ENCODE results near the gene C14orf180. TPM values are rescaled to one million over a fixed set of nuclear protein-coding genes. Genes with fewer than 3 reads are reported as not detected.

The C14orf180 gene
- total RNA-seq, 1 experiment from 2014 or later: not detected

DNA sequence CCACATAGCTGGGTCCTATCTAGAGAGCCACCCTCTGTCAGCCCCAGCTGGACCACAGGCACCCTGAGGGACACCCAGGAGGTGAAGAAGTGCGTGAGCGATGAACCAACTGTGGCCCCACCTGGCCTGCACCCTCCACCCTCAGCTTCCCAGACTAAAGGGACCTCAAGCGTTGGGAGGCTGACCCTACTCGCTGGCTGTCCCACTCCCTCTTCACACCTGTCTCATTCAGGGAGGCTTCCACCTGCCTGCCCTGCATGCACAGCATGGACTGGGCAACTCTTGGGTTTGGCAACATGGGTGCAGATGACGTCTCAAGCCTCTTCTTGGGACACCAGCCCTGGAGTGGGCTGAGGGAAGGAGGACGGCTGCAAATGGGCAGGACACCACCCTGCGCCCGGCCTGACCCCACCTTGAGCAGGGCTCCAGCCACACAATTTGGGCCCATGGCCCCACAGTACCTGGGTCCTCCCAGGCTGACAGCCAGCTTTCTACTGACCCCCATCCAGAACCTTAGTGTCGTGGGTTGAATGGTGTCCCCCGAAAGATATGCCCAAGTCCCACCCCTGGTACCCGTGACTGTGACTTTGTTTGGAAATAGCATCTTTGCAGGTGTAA, 22.9 kb downstream of the C14orf180 start:
- H3K9me3 ChIP-seq (replicated peaks): no peaks in the 10 kb centered on the region
- no peak overlapping the region for H3K27ac ChIP-seq
- H3K4me1 ChIP-seq (replicated peaks): peaks cover 4% of the 10 kb centered on the region; the same call in 1 of the 2 replicates
- no peak overlapping the region for H3K4me3 ChIP-seq
- peaks cover 24% of the 10 kb centered on the region for H3K27me3 ChIP-seq (replicated peaks)
- no peak for DNase-seq (ENCODE audit: low read depth in 1 of 2, low spot score in 2 of 2)
- H3K36me3 ChIP-seq: no peaks in the 10 kb centered on the region

DNA sequence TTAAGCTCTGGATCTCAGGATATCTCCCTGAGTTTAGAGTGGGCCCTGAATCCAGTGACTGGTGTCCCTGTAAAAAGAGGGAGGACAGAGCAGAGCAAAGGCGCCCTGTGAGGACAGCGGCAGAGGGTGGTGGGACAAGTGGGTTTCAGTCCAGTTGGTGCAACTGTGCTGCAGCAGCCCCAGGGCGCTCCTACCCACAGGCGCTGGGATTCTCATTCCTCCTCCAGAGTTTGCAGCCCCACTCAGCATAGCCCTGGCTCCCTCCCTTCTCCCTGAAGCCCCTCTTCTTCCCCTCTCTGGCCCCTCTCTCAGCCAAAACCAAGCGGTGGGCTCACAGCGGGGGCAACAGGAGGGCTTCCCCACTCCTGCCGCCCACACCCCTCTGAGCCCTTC, 23.4 kb downstream of the C14orf180 start:
- Histone ChIP-seq H3K4me1 (replicated peaks) (peaks cover 4% of the 10 kb centered on the region; the same call in 1 of the 2 replicates), H3K27me3 (replicated peaks) (peaks cover 28% of the 10 kb centered on the region), H3K36me3 (no peaks in the 10 kb centered on the region), H3K27ac (no peak overlapping the region), H3K4me3 (no peak overlapping the region), H3K9me3 (replicated peaks) (no peaks in the 10 kb centered on the region)
- no peak for DNase-seq (ENCODE audit: low read depth in 1 of 2, low spot score in 2 of 2)

GRCh38 chr14:104603711-104604401, 24.3 kb downstream of the C14orf180 start:
- H3K27ac ChIP-seq: no peak overlapping the region
- no peak overlapping the region for H3K4me3 ChIP-seq
- H3K27me3 ChIP-seq (replicated peaks): peaks cover 28% of the 10 kb centered on the region

DNA sequence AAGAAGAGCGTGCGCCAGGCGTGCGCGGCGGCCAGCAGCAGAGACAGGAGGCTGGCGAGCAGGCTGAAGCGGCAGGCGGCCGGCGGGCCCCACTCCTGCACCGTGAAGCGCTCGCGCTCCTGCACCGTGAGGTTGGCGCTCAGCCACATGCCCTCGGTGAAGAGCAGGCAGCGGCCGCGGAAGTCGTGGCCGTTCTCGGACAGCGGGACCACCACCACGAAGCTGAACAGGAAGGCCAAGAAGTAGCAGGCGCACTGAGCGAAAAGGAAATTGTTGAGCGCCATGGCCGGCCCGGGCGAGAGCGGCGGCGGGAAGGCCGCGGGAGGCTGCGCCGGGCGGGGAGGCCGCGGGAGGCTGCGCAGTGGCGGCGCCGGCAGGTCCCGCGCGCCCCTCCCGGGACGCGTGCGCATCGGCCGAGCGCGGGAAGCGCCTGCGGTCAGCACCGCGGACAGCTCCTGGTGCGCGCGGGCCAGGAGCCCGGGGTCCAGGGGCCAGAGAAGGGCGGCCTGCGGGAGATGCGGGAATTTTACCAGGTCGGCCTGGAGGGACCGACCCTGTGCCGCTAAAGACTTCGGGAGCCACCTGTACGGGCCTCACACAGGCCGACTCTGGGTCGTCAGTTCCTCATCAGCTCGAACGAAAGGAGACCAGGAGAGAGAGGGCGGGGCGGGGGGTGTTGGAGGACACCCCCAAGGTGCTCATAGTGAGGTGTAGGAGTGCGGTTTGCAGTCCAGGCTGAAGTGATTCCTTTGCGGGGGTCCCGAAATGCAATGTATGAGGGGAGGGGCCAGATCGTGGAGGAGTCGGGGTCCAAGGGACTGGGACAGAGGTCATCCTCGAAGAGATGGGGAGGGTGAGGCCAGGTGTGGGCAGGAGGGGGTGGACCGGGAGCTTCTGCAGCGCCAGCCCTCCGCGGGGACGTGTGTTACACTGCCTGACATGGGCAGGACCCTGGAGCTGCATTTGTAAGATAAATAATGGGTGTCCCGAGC, 25.2 kb downstream of the C14orf180 start, which contains the start of gene TMEM179:
Gene TMEM179, minus strand, starts transcription at position 315 of the 992 bp plus-strand sequence. Its CDS starts 31 bp downstream, at position 284.
- peak in 1 of 2 experiments; percentile 33 for DNase-seq (ENCODE audit: low read depth in 1 of 2, low spot score in 2 of 2)
- peaks cover 4% of the 10 kb centered on the region; the same call in 1 of the 2 replicates for H3K4me1 ChIP-seq (replicated peaks)
- H3K9me3 ChIP-seq (replicated peaks): no peaks in the 10 kb centered on the region
- H3K4me3 ChIP-seq: no peak within 1 kb of the TSS
- no peak within 1 kb of the TSS for H3K27ac ChIP-seq
- peaks cover 28% of the 10 kb centered on the region for H3K27me3 ChIP-seq (replicated peaks)
- H3K36me3 ChIP-seq: no peaks in the 10 kb centered on the region

More at GRCh38 chr14:104603711-104604401, 24.3 kb downstream of the C14orf180 start:
- no peaks in the 10 kb centered on the region for H3K9me3 ChIP-seq (replicated peaks)
- no peak for DNase-seq (ENCODE audit: low read depth in 1 of 2, low spot score in 2 of 2)
- peaks cover 4% of the 10 kb centered on the region; the same call in 1 of the 2 replicates for H3K4me1 ChIP-seq (replicated peaks)
- no peaks in the 10 kb centered on the region for H3K36me3 ChIP-seq

GRCh38 chr14:104609666-104610065, 30.1 kb downstream of the C14orf180 start:
- Histone ChIP-seq H3K4me3 (no peak overlapping the region), H3K9me3 (replicated peaks) (no peaks in the 10 kb centered on the region), H3K27me3 (replicated peaks) (peaks cover 19% of the 10 kb centered on the region), H3K36me3 (no peaks in the 10 kb centered on the region), H3K4me1 (replicated peaks) (peaks cover under 1% of the 10 kb centered on the region; the same call in 1 of the 2 replicates), H3K27ac (no peak overlapping the region)
- no peak for DNase-seq (ENCODE audit: low read depth in 1 of 2, low spot score in 2 of 2)

GRCh38 chr14:104610749-104611310, 31.3 kb downstream of the C14orf180 start:
- Histone ChIP-seq H3K36me3 (no peaks in the 10 kb centered on the region), H3K9me3 (replicated peaks) (no peaks in the 10 kb centered on the region), H3K4me3 (no peak overlapping the region), H3K27me3 (replicated peaks) (peaks cover 8% of the 10 kb centered on the region), H3K4me1 (replicated peaks) (no peaks in the 10 kb centered on the region), H3K27ac (no peak overlapping the region)
- DNase-seq (ENCODE audit: low read depth in 1 of 2, low spot score in 2 of 2): peak in 1 of 2 experiments; percentile 31

- no peaks in the 10 kb centered on the region for H3K9me3 ChIP-seq (replicated peaks)
- H3K27ac ChIP-seq: no peak overlapping the region
- peaks cover 5% of the 10 kb centered on the region; the same call in 1 of the 2 replicates for H3K27me3 ChIP-seq (replicated peaks)
- no peaks in the 10 kb centered on the region for H3K4me1 ChIP-seq (replicated peaks)
- no peak overlapping the region for H3K4me3 ChIP-seq
- no peak for DNase-seq (ENCODE audit: low read depth in 1 of 2, low spot score in 2 of 2)
- H3K36me3 ChIP-seq: no peaks in the 10 kb centered on the region
Measured at GRCh38 chr14:104611881-104612280, 32.3 kb downstream of the C14orf180 start.

- no peak for DNase-seq (ENCODE audit: low read depth in 1 of 2, low spot score in 2 of 2)
- Histone ChIP-seq H3K9me3 (replicated peaks) (no peaks in the 10 kb centered on the region), H3K36me3 (no peaks in the 10 kb centered on the region), H3K27ac (no peak overlapping the region), H3K4me1 (replicated peaks) (no peaks in the 10 kb centered on the region), H3K27me3 (replicated peaks) (peaks cover 6% of the 10 kb centered on the region; the same call in 1 of the 2 replicates), H3K4me3 (no peak overlapping the region)
Measured at GRCh38 chr14:104614126-104614812, 34.7 kb downstream of the C14orf180 start.

DNA sequence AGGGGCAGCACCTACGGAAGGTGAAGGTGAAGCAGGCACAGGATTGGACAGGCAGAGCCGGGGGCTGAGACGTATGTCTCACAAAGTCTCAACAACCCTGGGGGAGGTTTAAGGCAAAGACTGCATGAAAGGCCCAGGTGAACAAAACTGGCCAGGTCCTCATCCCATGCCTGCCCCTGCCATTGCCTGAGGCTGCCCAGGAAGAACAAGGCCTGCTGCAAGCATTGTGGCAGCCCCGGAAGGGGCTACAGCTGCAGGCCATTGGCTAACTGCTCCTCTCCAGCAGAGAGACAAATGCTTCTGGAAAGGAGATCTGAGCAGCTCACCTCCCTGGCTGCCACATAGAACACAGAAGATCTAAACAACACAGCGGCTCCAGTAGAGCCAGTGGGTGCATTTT, 45.4 kb downstream of the C14orf180 start:
- H3K27ac ChIP-seq: no peak overlapping the region
- no peaks in the 10 kb centered on the region for H3K4me1 ChIP-seq (replicated peaks)
- H3K9me3 ChIP-seq (replicated peaks): peaks cover 3% of the 10 kb centered on the region; the same call in 1 of the 2 replicates
- H3K36me3 ChIP-seq: no peaks in the 10 kb centered on the region
- H3K4me3 ChIP-seq: no peak overlapping the region
- peaks cover 18% of the 10 kb centered on the region for H3K27me3 ChIP-seq (replicated peaks)
- DNase-seq (ENCODE audit: low read depth in 1 of 2, low spot score in 2 of 2): no peak

GRCh38 chr14:104632781-104633180, 53.2 kb downstream of the C14orf180 start:
- H3K4me1 ChIP-seq (replicated peaks): no peaks in the 10 kb centered on the region
- no peaks in the 10 kb centered on the region for H3K36me3 ChIP-seq
- H3K4me3 ChIP-seq: no peak overlapping the region
- peaks cover 19% of the 10 kb centered on the region for H3K27me3 ChIP-seq (replicated peaks)
- no peak for DNase-seq (ENCODE audit: low read depth in 1 of 2, low spot score in 2 of 2)
- peaks cover 3% of the 10 kb centered on the region; the same call in 1 of the 2 replicates for H3K9me3 ChIP-seq (replicated peaks)
- H3K27ac ChIP-seq: no peak overlapping the region

- DNase-seq (ENCODE audit: low read depth in 1 of 2, low spot score in 2 of 2): no peak
- Histone ChIP-seq H3K4me3 (no peak overlapping the region), H3K27me3 (replicated peaks) (peaks cover 24% of the 10 kb centered on the region), H3K4me1 (replicated peaks) (no peaks in the 10 kb centered on the region), H3K36me3 (no peaks in the 10 kb centered on the region), H3K9me3 (replicated peaks) (peaks cover 3% of the 10 kb centered on the region; the same call in 1 of the 2 replicates), H3K27ac (no peak overlapping the region)
Measured at GRCh38 chr14:104633276-104634137, 53.9 kb downstream of the C14orf180 start.

Data from SJSA1 (cell line).